ENCODE measurements around the gene SLC30A1.

SLC30A1 gene

DNA sequence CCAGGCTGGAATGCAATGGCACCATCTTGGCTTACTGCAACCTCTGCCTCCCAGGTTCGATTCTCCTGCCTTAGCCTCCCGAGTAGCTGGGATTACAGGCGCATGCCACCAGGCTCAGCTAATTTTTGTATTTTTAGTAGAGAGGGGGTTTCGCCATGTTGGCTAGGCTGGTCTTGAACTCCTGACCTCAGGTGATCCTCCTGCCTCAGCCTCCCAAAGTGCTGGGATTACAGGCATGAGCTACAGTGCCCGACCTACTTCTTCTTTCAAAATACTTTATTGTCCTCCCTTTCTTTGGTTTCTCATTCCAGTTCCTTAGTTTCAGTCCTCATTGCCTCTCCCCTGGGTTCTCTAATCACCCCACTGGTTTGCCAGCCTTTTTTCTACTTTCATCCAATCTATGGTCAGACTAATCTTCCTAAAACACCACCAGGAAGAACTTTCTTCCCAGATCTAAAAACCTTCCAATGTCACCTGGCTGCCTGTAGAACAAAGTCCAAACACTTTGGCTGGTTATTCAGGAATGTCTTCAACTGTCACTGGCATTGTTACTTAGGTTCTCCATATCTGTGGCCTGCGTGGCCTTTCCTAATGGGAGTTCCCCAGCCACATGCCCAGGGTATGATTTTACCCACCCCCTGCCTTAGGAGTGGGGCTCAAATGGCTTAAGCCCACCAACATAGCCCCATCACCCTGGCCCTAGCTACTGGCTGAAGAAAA, 29.0 kb upstream of the SLC30A1 start:
- no peak for DNase-seq

DNA sequence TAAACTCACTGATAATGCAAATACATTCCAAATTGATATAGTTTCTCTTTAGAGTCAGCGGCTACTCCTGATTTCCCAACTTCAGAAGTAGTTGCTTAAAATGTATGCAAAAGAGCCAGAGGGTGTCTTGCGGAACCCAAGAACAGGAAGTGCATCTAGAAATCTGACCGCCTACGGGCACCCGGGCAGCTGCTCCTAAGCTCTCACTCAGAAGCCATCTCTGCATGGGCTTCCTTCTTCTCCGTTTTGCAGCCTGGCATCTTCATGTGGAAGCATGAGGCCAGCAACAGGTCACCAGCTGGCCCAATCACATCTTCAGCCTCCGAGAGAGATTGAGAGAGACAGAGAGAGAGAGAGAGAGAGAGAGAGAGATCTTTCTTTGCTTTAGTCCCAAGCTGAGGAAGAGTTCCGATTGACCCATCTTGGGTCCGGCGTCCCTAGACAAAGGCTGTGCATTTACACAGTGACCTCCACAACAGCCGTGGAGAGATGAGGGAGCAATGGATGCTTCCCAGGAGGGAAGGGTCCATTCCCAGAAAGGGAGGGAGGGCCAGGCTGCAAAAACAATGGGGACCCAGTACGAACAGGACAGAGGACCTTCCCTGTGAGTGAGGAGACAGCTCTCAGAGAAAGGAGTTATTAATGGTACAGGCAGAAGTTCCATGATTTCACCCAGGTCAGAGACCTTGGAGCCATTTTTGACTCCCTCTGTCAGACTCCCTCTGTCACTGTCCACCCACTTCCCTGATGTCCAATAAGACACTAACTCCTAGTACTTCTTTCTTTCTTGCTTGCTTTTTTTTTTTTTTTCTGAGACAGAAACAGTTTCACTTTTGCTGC, 28.2 kb upstream of the SLC30A1 start:
- DNase-seq: peak; percentile 98

DNA sequence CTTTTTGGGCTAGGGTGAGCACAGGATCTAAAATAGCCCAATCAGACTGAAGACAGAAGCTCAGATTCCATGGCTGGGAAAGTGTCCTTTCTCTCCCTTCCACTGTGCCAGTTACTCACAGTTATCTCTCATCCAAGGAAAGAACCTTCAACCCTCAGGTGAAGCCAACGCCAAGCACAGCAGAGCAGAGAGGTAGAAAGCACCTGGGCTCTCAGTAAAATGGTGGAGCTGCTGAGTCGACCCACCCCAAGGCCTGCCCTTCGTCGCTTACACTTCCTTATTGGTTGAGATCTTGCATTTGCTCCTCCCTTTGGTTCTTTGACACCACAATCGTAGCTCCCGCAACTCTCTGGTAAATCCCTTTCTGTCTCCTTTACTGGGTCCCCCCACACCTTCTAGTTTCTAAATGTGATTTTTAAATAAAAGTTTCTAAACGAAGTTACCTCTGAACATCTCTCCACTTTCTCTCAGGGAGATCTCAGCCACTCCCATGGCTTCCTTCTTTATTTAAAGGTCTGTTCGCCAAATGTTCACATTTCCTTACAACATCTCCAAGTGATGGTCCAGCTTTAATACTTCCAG, 27.5 kb upstream of the SLC30A1 start:
- DNase-seq: no peak

DNA sequence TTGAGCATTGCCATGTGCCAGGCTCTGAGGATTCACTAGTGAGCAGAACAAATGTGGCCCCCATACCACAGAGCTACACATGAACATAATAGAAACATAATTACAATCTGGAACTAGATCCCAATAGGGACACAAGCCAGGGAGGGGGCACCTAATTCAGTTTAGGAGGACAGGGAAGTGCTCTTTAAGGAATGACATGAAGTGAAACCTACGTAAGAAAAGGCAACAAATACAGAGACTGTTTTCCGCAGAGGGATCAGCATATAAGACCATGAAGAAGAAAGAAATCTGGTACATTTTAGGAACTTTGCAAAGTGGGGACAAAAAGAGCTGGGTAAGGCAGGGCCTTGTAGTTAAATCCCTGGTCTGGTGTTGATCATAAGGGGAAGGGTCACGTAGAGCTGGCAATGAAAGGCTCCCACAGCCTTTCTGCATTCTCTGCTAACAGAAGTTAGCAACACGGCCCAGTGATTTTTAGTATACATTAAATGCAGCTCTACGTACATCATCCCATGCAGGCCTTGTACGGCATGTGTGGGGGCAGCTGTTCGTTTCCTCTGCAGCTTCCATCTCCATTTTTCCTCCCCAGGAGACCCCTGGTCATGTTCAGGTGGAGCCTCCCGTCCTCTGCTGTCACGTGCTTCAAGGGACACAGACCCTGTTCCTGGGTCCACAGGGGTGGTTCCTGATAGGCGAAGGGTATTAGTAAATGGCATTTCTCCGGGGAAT, 26.8 kb upstream of the SLC30A1 start:
- no peak for DNase-seq

DNA sequence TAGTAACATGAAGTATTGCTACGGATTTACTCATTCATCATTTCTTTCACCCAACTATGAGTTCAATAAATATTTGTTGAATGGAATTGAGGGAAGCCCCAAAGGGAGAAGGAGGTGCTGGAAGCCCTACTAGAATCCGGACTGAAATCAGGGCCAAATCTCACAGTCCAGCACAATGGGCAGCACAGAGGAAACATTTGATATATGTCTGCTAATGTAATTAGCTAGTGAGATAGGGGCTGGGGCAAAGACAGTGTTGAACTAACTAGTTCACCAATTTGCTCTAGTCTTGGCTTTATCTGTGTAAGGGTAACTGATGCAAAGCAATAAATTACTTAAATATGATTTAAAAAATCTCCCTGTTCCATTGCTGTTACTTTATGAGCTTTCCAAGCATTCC, 26.1 kb upstream of the SLC30A1 start:
- no peak for DNase-seq

DNA sequence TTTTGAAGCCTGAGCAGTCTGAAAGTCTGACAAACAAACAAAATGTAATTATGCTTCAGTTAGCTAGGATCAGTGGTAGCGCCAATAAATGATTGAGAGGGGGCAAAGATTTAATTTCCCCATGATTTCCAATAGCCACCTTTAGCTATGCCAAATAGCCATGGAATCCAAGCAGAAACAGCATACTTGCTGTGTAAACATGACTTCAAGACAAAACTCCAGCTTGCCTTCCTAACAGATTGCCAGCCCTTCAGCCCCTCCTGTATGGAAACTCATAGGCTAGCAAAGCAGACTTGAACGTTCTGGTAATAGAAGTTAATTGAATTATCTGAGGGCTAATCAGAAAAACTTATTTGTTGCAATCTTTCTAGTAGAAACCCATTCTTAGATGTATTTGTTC, 25.6 kb upstream of the SLC30A1 start:
- DNase-seq: no peak

DNA sequence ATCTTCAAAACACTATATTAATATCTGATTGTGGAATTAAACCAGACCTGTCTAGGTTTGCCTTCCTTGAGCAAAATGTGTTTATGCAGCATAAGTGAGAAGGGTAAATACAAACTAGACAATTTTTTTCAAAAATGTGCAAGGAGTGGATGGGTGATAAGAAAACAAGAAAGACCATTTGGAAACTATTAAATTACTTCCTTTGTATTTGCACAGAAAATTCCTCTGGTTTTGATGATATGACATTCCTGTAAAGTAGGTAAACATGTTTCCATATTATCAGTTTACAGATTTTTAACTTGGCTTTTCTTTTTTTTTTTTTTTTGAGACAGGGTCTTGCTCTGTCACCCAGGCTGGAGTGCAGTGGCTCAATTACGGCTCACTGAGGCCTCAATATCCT, 24.8 kb upstream of the SLC30A1 start:
- DNase-seq: no peak

DNA sequence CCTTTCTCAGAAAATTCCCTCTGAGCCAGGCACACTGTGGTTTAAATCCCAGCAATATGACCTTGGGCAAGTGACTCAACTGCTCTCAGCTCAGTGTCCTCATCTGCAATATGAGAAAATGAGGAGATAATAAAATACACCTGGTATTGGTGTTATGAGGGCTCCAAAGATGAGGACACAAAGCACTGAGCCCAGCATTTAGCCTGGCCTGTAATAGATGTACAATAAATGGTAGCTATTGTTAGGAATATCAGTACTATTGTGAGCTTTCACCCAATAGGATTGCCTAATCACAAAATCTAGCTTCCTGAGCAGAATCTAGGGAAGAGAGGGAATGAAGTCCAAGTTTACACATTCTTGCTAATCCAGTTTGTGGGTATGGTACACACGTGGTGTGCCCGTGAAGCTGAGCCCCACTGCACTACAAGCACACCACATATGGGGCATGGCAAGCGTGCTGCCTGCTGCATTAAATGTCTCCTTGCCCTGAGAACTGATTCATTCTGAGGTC, 24.3 kb upstream of the SLC30A1 start:
- no peak for DNase-seq

DNA sequence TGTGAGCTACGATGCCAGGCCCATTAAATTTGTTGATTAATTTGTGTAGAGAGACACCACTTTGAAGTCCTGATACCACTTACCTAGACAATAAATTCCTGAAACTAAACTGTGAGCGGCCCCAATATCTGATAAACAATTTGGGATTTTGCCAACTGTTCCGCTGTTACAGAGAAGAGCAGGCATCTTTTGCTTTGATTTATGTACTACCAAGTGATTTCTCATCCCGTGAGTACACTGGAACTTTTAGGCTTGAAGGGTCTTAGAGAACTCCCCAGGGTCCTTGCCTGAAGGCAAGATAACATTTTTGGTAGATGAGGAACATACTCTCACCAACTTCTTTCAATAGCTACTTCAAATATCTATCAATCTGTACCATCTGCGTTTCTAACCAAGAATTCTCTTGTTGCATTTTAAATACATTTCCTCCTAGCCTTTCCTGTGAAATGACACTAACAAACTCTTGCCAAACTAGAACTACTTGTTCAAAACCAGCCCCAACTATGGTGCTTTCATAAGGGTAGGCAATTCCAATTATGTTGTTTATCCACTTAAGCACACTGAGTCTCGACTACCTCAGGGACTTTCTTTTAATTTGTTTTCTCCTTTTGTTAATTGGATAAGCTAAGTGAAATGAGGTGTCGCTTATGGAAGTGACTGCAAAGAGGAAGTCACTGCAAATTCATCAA, 23.2 kb upstream of the SLC30A1 start:
- no peak for DNase-seq

DNA sequence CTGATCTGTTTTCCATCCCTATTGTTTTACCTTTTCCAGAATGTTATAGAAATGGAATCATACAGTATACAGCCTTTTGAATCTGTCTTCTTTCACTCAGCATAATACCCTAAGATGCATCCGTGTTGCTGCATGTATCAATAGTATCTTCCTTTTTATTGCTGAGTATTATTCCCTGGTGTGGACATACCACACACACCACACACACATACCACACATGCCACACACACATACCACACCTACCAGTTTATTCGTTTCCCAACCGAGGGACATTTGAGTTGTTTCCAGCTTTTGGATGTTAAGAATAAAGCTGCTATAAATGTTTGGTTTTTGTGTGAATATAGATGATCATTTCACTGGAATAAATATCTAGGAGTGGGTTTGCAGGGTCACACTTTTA, 22.2 kb upstream of the SLC30A1 start:
- no peak for DNase-seq

DNA sequence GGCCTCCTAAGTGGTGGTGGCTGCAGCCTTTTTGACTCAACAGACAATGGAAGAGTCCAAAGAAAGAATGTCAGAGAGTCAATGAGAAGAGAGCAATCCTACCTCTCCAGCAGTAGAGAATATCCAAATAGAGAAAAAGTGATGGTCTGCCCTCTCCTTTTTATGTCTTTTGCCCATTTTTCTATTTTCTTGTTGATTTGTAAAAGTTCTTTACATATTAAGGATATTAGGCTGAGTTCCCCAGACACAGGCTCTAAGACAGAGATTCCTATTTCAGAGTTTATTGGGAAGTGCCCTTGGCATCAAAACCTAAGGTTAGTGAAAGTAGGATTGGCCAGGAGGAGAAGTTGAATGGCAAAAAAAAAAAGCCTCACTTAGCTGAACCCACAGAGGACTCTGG, 20.3 kb upstream of the SLC30A1 start:
- no peak for DNase-seq

DNA sequence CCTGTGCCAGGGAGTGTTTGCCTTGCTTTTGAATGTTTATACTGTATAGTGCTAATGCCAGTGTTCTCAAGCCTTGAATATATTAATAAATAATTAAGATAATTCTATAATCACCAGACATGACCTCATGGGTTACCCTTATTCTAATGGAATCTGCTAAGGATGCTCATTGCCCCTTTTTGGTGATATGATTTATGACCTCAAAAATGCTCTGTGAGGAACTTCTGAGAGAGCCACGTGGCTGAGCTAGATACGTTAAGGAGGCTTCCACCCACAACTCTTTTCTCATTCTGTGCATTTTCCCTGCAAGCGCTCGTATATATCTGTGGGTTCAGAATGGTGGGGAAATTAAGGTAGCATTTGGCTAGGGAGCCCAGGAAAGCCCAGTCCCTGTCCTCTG, 19.6 kb upstream of the SLC30A1 start:
- no peak for DNase-seq

DNA sequence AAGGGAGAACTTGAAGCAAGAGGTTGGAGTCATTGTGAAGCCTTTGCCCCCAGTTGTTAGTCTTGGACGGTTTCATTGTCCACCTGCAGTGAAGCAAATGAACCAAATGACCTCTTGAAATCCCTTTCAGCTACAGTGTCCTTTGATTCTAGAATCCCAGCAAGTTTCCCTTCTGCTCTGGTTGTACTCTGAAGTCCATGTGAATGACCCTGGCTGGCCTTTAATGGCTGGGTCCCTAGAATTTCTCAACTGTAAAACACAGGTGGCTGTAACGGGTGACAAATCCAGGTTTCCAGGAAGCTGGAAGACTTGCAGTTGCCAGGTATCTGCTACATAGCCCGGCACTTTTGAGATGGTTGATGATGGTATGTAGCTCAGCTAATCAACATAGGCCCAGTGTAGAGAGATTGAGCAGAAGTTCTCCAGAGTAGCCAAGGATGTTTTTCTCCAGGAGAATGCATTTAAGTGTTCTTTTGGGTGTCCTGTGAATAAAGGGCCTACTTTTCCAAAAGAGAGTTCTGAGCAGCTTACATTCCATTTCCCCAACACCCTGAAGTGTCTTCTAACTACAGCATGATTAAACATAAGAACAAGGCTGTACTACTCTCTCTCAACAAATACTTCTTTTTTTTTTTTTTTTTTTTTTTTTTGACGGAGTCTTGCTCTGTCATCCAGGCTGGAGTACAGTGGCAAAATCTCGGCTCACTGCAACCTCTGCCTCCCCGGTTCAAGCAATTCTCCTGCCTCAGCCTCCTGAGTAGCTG, 17.6 kb upstream of the SLC30A1 start:
- no peak for DNase-seq

DNA sequence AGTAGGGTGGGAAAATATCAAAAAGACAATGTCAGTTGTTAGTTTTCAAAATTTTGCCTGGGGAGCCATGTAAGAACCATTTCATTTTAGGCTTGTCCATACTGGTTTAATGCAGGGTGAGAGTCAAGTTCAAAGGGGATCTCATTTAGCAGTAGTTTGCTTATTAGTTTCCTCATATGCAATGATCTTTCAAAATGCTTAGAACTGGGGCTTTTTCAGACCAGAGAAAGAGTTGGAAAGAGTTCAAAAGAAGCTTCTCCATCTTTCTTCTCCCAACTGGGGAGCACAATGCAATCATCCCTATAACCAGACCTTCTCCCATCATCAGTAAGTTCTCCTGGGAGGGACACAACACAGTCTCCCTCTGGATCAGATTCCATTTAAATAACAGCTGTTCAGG, 16.5 kb upstream of the SLC30A1 start:
- no peak for DNase-seq

DNA sequence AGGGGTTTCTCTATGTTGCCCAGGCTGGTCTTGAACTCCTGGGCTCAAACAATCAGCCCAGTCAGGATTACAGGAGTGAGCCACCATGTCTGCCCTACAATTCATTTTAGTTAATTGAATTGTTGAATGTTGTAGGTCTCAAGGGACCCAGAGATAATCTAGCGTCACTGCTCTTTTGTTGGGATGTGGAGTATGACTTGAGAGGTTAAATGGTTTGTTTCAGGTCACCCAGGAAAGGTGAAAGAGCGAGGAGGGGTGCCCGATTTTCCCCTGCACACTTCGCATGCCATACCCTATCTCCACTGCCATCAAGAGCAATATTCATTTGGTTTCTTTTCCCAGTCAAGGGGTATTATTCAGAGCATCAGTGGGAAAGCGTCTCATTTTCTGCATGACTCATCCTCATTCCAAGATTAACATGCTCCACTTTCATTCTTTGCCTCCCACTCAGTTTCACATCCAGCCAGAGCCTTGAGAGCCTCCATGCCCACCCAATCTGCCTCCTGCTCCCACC, 13.1 kb upstream of the SLC30A1 start:
- no peak for DNase-seq

DNA sequence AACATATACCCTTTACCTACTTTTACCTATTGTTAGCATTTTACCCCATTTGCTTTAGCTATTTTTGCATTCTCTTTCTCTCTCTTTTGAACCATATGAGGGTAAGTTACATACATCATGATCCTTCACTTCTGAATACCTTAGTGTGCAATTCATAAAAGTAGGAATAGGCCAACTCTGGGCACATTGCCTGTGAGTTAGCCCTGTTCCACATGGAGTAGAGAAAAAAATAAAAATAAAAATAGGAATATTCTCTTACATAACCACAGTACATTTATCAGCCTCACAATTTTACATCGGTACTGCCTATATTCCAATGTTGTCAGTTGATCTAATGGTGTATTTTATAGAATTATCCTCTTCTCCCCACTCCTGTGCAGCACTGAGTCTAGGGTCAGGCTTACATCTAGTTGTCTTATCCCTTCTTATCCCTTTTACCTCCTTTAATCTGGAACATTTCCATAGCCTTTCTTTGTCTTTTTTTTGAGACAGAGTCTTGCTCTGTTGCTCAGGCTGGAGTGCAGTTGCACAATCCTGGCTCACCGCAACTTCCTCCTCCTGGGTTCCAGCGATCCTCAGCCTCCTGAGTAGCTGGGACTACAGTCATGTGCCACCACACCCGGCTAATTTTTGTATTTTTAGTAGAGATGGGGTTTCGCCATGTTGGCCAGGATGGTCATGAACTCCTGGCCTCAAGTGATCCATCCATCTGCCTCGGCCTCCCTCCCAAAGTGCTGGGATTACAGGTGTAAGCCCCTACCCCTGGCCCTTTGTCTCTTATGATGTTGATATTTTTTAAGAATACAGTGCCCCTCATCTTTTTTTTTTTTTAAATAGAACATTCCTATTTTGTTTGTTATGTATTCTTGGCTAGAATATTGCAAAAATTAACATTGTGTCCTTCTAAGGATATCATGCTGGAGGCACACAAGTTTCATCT, 11.1 kb upstream of the SLC30A1 start:
- peak; percentile 79 for DNase-seq

DNA sequence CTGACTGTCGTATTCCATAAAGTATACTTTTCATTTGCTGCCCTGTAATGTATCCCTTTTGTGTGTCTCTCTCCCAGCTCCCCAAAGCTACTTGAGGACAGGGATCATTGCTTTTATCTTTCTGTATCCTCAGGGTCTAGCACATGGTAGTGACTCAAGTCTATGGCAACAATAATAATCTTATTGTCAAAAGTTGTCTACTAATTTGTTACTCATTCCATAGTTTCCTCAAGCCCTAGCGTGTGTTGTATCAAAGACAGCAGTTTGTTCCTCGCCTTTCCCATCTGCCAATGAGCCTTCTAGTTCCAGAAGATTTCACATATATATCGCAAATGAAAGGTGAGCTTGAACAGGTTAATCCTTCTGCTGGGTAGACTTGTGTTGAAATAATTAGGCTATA, 9.8 kb upstream of the SLC30A1 start:
- no peak for DNase-seq

DNA sequence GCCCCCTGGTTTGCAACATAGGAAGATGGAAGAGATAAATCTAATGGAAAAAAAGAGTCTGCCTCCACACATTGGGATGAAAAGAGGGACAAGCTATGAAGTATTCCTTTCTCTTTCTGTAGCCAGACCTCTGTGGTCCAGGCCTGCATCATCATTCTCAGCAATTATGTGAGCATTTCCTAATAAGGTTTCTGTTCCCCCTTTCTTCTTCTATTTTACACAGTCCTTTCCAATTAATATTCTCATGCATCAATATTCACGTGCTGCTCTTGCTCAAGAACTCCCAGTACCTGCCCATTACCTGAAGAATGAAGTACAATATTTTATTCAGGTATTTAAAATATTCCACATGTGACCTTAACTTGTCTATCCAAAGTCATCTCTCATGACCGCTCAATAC, 8.2 kb upstream of the SLC30A1 start:
- DNase-seq: no peak

DNA sequence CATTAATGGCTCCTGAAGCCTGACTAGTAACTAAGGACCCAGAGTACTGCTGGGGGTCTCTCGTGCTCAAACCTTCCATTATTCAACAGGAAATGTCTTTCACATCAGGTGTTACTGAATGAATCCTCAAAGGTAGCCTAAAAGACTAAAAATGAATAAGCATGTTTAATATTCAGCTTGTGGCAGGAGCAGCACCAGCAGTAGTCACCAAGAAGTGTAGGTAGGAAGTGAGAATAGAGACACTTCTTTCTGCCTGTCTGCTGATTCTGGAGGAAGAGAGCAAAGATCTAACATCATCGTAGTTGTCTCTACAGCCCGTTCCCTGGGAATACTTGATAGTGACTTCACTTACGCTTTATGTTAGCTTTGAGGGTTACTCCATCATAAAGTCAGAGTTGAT, 7.6 kb upstream of the SLC30A1 start:
- no peak for DNase-seq

Measured in SIG-M5 (cell line).